Neural cell (in vitro differentiated cells): Measurements from ENCODE around the gene TMEM187.

Experiments
- CTCF ChIP-seq: fragments of 450-650 bp; IDR thresholded peaks from 2 replicates; pipeline ENCODE4 v1.5.1; 2014; ENCODE audit warnings: antibody characterized with exemption, mild to moderate bottlenecking, moderate library complexity; ENCODE audit not compliant: poor library complexity, severe bottlenecking
- EP300 ChIP-seq: fragments of 450-650 bp; conservative IDR thresholded peaks from 2 replicates; pipeline ENCODE4 v1.6.1; 2014; ENCODE audit warnings: antibody characterized with exemption, mild to moderate bottlenecking, moderate library complexity; ENCODE audit not compliant: poor library complexity, severe bottlenecking
- MXI1 ChIP-seq: fragments of 450-650 bp; conservative IDR thresholded peaks from 2 replicates; pipeline ENCODE4 v1.6.1; 2014; ENCODE audit warnings: antibody characterized with exemption, mild to moderate bottlenecking; ENCODE audit not compliant: poor library complexity, severe bottlenecking
- POLR2AphosphoS5 ChIP-seq: IDR thresholded peaks from 2 replicates; pipeline ENCODE4 v1.6.1; 2012
- RAD21 ChIP-seq: fragments of 450-650 bp; conservative IDR thresholded peaks from 2 replicates; pipeline ENCODE4 v1.6.1; 2014; ENCODE audit warnings: antibody characterized with exemption, mild to moderate bottlenecking, moderate library complexity
- TAF1 ChIP-seq: IDR thresholded peaks from 2 replicates; pipeline ENCODE4 v1.6.1; 2012; ENCODE audit warnings: low read depth

- TF ChIP-seq CTCF = no peak
- TF ChIP-seq POLR2AphosphoS5 = no peak
- TF ChIP-seq MXI1 = no peak
- TF ChIP-seq EP300 = no peak
- no peak for TF ChIP-seq RAD21
- no peak for TF ChIP-seq TAF1
Observed at GRCh38 chrX:153992180-153992579, 19.6 kb downstream of the TMEM187 start.
